ENCODE results near the gene GAS6. TPM values are rescaled to one million over a fixed set of nuclear protein-coding genes. Genes with fewer than 3 reads are reported as not detected.

Gene GAS6
- total RNA-seq, 1 experiment from 2014 or later = 49.4 TPM

DNA sequence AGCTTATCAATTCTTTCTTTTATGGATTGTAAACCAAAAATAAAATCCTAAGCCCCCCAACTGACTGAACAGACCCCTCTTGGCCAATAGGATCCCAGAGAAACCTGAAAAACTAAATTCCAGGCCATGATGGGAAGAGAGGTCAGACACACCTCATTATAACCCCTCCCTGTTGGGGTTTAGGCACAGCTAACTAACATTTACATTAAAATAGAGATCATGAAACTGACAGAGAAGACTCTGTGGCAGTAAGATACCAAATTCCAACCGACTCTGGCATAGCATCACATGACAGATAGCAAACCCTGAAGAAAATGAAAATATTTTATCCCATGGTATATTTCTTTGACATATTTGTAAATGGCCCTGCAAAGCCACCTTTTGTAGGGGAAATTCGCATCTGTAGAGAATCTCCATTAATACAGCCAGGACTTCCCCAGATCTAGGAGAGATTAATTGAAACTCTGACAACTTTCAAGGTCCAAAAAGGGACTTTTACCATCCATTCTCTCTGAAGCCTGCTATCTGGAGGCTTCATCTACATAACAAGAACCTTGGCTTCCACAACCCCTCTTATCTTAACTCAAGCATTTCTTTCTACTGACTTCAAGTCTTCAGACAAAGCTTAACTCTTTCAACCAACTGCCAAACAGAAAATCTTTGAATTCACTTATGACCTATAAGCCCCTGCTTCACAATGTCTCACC is 27.1 kb upstream of the GAS6 start:
- Histone ChIP-seq H3K79me2 (ENCODE audit: insufficient read depth, low read length) (no peaks in the 10 kb centered on the region), H3K4me2 (ENCODE audit: low read length) (no peak overlapping the region), H2AFZ (ENCODE audit: low read depth, low read length, poor library complexity, severe bottlenecking) (no peak overlapping the region), H3K36me3 (ENCODE audit: control insufficient read depth in 1 of 2, insufficient read depth in 2 of 2, low read length in 2 of 2) (no peaks in the 10 kb centered on the region), H3K27me3 (ENCODE audit: insufficient read depth, low read length) (no peaks in the 10 kb centered on the region), H3K9me3 (ENCODE audit: control insufficient read depth in 1 of 2, insufficient read depth in 1 of 2, low read depth in 1 of 2, low read length in 2 of 2) (0 out of 4 replicates have a peak, but pooled peaks cover 0 to 3% of the 10 kb centered on the region in 2 experiments), H3K4me3 (replicated peaks in 1 of 2; ENCODE audit: low read depth in 1 of 2, low read length in 2 of 2) (no peak overlapping the region), H3K27ac (ENCODE audit: low read depth, low read length) (no peak overlapping the region), H4K20me1 (ENCODE audit: insufficient read depth) (no peaks in the 10 kb centered on the region), H3K4me1 (ENCODE audit: control insufficient read depth in 1 of 2, insufficient read depth in 2 of 2, low read length in 2 of 2) (0 out of 4 replicates have a peak, but pooled peaks cover 0 to 3% of the 10 kb centered on the region in 2 experiments), H3K9me2 (ENCODE audit: insufficient read depth) (no peaks in the 10 kb centered on the region), H3K9ac (ENCODE audit: low read length) (no peak overlapping the region)
- intact Hi-C loops (cut with micrococcal nuclease) = no loop called here
- RAD21 ChIA-PET (ENCODE audit: low non-redundant PET in 1 of 2, low total read pairs in 2 of 2, uncharacterized antibody in 2 of 2, unreplicated experiment in 2 of 2) = no interaction called here
- ATAC-seq (no peak), DNase-seq (ENCODE audit: low read depth, low spot score) (no peak)
- BruUV-seq (replicated peaks) = no TSS peak
- no peak for TF ChIP-seq POLR2AphosphoS5 (IDR thresholded peaks at IDR 0.05; ENCODE audit: low read depth, low read length)
- no peak for TF ChIP-seq SIN3A (IDR thresholded peaks at IDR 0.05; ENCODE audit: low read depth)
- TF ChIP-seq ELF1 (IDR thresholded peaks at IDR 0.05; ENCODE audit: borderline replicate concordance, low read depth) = no peak
- TF ChIP-seq CEBPB (IDR thresholded peaks at IDR 0.05; ENCODE audit: low read depth) = no peak
- TF ChIP-seq ZFX (IDR thresholded peaks at IDR 0.05) = no peak
- TF ChIP-seq SRF (IDR thresholded peaks at IDR 0.05; ENCODE audit: low read depth) = no peak
- TF ChIP-seq RAD21 (IDR thresholded peaks at IDR 0.05; ENCODE audit: low read depth) = no peak
- TF ChIP-seq FOSL1 (IDR thresholded peaks at IDR 0.05; ENCODE audit: low read depth) = no peak
- TF ChIP-seq YY1 (IDR thresholded peaks at IDR 0.05; ENCODE audit: extremely low read depth, insufficient replicate concordance, low read depth, low read length) = no peak
- TF ChIP-seq, protein P1, sequence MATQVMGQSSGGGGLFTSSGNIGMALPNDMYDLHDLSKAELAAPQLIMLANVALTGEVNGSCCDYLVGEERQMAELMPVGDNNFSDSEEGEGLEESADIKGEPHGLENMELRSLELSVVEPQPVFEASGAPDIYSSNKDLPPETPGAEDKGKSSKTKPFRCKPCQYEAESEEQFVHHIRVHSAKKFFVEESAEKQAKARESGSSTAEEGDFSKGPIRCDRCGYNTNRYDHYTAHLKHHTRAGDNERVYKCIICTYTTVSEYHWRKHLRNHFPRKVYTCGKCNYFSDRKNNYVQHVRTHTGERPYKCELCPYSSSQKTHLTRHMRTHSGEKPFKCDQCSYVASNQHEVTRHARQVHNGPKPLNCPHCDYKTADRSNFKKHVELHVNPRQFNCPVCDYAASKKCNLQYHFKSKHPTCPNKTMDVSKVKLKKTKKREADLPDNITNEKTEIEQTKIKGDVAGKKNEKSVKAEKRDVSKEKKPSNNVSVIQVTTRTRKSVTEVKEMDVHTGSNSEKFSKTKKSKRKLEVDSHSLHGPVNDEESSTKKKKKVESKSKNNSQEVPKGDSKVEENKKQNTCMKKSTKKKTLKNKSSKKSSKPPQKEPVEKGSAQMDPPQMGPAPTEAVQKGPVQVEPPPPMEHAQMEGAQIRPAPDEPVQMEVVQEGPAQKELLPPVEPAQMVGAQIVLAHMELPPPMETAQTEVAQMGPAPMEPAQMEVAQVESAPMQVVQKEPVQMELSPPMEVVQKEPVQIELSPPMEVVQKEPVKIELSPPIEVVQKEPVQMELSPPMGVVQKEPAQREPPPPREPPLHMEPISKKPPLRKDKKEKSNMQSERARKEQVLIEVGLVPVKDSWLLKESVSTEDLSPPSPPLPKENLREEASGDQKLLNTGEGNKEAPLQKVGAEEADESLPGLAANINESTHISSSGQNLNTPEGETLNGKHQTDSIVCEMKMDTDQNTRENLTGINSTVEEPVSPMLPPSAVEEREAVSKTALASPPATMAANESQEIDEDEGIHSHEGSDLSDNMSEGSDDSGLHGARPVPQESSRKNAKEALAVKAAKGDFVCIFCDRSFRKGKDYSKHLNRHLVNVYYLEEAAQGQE (IDR thresholded peaks at IDR 0.05; ENCODE audit: low read depth) = no peak
- TF ChIP-seq POLR2A (IDR thresholded peaks at IDR 0.05; ENCODE audit: borderline replicate concordance, extremely low read depth, insufficient read depth, insufficient read length) = no peak
- no peak for TF ChIP-seq SP1 (IDR thresholded peaks at IDR 0.05; ENCODE audit: low read depth)
- TF ChIP-seq MAX (IDR thresholded peaks at IDR 0.05) = no peak
- TF ChIP-seq, protein P2, sequence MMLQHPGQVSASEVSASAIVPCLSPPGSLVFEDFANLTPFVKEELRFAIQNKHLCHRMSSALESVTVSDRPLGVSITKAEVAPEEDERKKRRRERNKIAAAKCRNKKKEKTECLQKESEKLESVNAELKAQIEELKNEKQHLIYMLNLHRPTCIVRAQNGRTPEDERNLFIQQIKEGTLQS (IDR thresholded peaks at IDR 0.05) = no peak
- TF ChIP-seq JUND (IDR thresholded peaks at IDR 0.05) = no peak
- TF ChIP-seq, protein P3, sequence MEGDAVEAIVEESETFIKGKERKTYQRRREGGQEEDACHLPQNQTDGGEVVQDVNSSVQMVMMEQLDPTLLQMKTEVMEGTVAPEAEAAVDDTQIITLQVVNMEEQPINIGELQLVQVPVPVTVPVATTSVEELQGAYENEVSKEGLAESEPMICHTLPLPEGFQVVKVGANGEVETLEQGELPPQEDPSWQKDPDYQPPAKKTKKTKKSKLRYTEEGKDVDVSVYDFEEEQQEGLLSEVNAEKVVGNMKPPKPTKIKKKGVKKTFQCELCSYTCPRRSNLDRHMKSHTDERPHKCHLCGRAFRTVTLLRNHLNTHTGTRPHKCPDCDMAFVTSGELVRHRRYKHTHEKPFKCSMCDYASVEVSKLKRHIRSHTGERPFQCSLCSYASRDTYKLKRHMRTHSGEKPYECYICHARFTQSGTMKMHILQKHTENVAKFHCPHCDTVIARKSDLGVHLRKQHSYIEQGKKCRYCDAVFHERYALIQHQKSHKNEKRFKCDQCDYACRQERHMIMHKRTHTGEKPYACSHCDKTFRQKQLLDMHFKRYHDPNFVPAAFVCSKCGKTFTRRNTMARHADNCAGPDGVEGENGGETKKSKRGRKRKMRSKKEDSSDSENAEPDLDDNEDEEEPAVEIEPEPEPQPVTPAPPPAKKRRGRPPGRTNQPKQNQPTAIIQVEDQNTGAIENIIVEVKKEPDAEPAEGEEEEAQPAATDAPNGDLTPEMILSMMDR (IDR thresholded peaks at IDR 0.05 in 2 of 3, conservative IDR thresholded peaks at IDR 0.05 in 1 of 3; ENCODE audit: borderline replicate concordance in 1 of 3, insufficient read depth in 1 of 3, low read depth in 2 of 3, low read length in 2 of 3) = no peak
- no peak for TF ChIP-seq EZH2 (IDR thresholded peaks at IDR 0.05)
- no peak for TF ChIP-seq ZNF274 (IDR thresholded peaks at IDR 0.05; ENCODE audit: low read depth, low read length)
- no peak for TF ChIP-seq ZBTB33 (IDR thresholded peaks at IDR 0.05; ENCODE audit: extremely low read depth, insufficient replicate concordance, low read length)
- no peak for TF ChIP-seq EZH2phosphoT487 (IDR thresholded peaks at IDR 0.05; ENCODE audit: borderline replicate concordance)
- POLR2A ChIA-PET = no interaction called here
- CTCF ChIA-PET = no interaction called here

All from HCT116 (cell line).